Keratinocyte (primary cell): ENCODE measurements around the gene CENPA.

Source experiments
- CTCF ChIP-seq, 3 experiments: IDR thresholded peaks in 1 of 3; conservative IDR thresholded peaks in 1 of 3; optimal IDR thresholded peaks in 1 of 3; 2 replicates in 2 of 3; 3 replicates in 1 of 3; pipeline versions ENCODE3 to v1.5.1; 2011; ENCODE audit warnings: low read length in 3 of 3, mild to moderate bottlenecking in 3 of 3, moderate library complexity in 2 of 3, control low read depth in 1 of 3, inconsistent platforms in 1 of 3; ENCODE audit not compliant: insufficient read depth in 2 of 3; ENCODE audit errors: extremely low read depth in 1 of 3
- EZH2 ChIP-seq: IDR thresholded peaks from one replicate; pipeline ENCODE4 v1.6.1; 2012; ENCODE audit warnings: inconsistent platforms, mild to moderate bottlenecking, low read length, moderate library complexity

DNA sequence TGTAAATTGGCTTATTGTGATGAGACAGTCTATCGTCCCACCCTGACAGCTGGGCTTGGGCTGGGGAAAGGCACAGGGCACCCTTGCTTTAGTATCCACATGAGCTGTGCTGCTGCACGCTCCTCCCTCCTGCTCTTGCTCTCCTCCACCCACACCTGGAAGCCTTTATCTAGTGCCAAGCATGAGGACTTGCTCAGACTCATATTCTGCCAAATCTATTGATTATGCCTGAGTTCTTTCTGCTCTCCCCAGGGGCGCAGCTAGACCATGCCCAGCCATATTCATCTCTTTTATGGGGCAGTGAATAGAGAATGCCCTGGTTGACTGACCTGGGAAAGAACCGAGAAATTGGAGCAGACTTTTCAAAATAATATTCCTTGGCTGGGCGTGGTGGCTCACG lies 33.1 kb downstream of the CENPA start:
- TF ChIP-seq CTCF (optimal IDR thresholded peaks at IDR 0.05 in 1 of 3, IDR thresholded peaks at IDR 0.05 in 1 of 3, conservative IDR thresholded peaks at IDR 0.05 in 1 of 3; ENCODE audit: extremely low read depth in 1 of 3, insufficient read depth in 2 of 3, low read length in 3 of 3) (no peak), EZH2 (no peak)
